ENCODE results near the gene RENBP.

DNA sequence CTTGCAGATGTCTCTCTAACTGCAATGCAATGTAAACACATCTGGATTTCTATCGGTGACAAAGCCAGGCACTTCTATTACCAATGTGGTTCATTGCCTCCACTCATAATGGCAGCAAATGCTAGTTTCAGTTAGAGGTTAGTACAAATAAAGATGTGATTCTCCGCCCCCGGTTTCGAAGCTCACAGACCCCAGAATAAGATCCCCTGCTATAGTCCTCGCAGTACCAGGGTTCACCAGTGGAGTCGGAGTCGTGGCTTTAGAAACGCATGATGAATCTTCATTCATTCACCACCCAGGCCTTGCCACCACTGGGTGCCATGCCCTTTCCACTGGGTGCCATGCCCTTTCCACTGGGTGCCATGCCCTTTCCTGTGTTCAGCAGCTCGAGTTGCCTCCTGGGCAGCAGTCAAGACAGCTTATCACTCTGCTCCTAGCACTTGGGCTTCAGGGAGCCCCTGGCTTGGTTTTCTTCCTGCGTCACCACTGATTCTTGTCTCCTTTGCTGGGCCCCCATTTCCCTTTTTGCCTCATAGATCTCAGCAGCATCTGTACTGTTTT, 6.1 kb downstream of the RENBP start:
- TF ChIP-seq POLR2AphosphoS5 (IDR thresholded peaks at IDR 0.05; ENCODE audit: borderline replicate concordance, low read depth, low read length) (no peak), EZH2 (IDR thresholded peaks at IDR 0.05) (no peak)
